IPS-11a (cell line): ENCODE results near the gene RDH5.

ENCODE experiments used
- H3K4me3 ChIP-seq: one replicate; pipeline ENCODE4 v1.5.1; 2013; ENCODE audit warnings: low read depth, low read length, control low read depth

Gene RDH5

DNA sequence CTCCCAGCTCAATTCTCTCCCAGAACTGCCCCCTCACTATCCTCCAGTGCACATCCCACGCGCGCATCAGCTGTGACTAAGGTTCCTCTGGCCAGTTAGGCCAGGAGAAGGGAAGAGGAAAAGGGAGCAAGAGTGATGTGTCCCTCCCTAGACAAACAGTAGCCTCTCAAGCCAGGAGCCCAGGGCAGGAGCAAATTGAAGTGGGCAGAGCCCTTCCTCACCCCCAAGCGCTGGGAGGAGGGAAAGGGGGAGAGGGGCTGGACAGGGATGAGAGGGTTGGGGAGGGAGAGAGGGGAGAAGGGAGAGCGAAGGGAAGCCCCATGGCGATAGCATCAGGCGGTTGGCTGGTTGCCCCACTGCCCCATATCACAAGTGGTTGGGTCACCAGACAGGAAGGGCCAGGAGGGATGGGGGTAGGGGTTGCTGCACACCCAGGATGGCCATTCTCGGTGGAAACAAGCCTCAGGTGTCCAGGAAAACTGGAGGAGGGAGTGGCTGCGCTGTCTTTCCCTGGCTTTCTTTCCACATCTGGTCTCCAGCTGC, 7.5 kb downstream of the RDH5 start:
- peak overlapping the region; percentile 90 for H3K4me3 ChIP-seq

- peak overlapping the region; percentile 90 for H3K4me3 ChIP-seq
Measured at GRCh38 chr12:55728186-55728938, 8.2 kb downstream of the RDH5 start.

GRCh38 chr12:55728939-55729818, 9.0 kb downstream of the RDH5 start, which contains the start of gene CD63:
Gene CD63 (minus strand): TSS chr12:55729009. CDS start chr12:55728341, 668 bp downstream.
- H3K4me3 ChIP-seq: peak within 1 kb of the TSS; percentile 90

- peak overlapping the region; percentile 90 for H3K4me3 ChIP-seq
Measured at GRCh38 chr12:55729819-55730818, 9.9 kb downstream of the RDH5 start.

DNA sequence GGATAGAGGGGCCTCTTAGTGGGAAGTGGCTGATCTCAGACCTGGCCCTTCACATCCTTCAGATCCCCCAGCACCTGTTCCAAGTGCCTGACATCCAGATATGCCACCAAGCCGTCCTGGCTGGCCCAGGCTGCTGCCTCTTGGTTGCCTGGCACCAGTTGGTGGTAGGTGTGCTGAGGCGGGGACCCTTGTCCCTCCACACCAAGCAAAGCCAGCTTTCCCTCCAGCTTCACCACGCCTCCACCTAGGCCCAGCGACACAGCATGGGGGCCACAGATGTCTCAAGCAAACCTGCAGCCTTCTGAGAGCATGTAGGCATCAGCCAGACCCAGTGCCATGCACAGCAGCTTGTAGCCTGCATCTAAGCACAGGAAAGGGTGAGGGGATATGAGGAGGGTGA, 12.1 kb downstream of the RDH5 start:
- H3K4me3 ChIP-seq: no peak overlapping the region

DNA sequence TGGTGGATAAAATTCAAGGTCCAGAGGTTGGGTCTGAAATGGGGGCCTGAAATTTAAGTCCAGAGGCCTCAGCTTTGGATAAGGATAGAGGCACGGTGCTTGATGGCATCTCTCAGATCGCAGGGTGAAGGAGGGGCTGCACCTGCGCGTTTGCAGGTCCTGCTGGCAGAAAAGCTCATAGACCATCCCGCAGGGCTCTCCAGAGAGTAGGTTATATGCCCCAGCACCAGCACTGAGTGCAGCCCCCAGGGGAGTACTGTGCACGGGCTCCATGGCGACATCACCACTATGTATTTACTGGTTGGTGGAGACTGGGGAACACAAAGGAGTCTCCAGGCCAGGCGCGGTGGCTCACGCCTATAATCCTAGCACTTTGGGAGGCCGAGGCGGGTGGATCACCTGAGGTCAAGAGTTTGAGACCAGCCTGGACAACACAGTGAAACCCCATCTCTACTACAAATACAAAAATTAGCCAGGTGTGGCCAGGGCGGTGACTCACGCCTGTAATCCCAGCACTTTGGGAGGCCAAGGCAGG, 12.9 kb downstream of the RDH5 start:
- no peak overlapping the region for H3K4me3 ChIP-seq

DNA sequence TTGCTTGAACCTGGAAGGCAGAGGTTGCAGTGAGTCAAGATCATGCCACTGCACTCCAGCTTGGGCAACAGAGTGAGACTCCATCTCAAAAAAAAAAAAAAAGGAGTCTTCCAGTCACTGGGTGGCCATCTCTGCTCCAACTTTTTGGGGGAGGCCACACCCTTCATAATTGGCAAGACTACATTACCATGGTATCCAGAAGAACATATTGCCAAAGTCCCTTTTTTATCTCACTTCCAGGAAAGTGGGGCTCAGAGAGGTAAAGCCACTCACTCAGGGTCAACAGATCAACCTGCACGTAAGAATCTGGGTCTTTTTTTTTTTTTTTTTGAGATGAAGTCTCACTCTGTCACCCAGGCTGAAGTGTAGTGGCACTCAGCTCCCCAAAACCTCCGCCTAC, 13.7 kb downstream of the RDH5 start:
- no peak overlapping the region for H3K4me3 ChIP-seq

DNA sequence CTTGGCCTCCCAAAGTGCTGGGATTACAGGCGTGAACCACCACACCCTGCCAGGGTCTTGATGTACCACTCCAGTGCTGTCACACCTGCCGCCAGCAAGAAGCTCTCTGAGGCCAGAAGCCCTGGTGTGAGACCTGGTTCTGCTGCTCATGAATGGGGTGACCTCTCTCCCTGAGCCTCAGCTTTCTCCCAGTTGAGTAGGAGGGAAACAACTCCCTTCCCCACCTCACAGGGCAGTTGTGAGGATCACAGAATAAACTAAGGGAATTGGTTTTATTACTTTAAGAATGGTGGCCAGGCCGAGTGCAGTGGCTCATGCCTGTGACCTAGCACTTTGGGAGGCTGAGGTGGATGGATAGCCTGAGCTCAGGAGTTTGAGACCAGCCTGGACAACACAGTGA, 14.4 kb downstream of the RDH5 start:
- H3K4me3 ChIP-seq: no peak overlapping the region

- H3K4me3 ChIP-seq: no peak overlapping the region
Measured at GRCh38 chr12:55736076-55736475, 15.9 kb downstream of the RDH5 start.

- no peak overlapping the region for H3K4me3 ChIP-seq
Measured at GRCh38 chr12:55736780-55737580, 16.8 kb downstream of the RDH5 start.

DNA sequence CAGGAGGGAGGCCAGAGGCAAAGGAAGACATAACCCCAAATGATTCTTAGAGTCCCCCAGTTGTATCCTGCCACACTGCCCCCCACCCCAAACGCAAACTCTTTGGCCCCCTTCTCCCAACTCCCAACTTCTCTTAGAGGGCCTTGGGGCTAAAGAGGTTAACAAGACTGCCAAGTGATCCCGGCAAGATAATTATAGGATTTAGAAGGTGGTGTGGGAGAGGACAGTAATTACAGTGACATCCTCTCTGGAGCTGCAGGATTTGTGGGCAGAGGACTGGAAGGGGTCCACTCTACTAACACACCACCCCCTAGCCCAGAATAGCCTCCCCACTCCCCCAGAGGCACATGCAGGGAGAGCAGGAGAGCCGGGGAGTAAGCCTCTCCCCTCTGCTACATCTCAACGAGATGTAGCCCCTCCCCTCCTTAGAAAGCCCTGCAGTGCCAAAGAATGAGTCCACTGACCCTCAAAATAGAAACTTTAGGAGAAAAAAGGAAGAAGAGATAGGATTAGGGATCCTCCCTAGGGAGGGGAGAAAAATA, 17.5 kb downstream of the RDH5 start:
- peak overlapping the region; percentile 49 for H3K4me3 ChIP-seq

DNA sequence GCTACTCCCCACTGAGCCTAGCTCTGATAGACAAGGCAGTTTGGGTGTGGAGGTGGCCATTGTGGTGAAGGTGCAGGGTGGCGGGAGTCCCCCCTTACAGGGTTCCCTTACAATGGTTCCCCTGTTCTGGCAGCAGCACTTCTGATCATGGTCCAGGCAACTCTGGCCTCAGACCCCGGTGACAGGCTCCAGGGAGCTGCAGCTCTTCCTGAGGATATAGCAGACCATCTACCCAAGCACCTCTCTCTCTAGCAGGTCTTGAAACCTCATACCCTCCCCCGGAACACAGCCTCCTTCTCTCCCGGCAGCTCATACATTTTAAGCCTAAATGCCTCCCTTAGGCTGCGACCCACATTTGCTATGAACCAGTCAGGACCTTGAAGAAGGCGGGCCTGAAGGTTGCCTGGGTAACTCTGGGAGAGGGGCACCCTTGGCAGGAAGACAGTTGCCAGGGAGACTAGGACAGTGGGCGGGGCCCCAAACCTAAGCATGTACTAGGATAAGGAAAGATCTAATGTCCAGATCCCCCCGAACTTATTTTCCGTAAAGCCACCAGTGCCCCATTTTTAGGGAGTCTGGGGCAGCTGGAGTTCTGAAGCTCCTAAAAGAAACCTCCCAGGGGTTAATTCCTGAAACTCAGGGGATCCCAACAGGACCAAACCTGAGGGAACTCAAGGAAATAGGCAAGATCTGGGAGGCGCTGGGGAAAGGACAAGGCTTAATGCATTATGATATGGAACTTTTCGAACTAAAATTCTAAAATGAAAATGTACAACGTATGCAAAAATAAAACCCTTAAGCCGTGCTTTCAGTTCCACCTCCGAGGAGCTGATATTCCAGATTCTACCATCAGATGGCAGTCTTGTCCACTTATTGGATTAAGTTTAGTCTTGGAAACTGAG, 18.2 kb downstream of the RDH5 start:
- H3K4me3 ChIP-seq: peak overlapping the region; percentile 49

DNA sequence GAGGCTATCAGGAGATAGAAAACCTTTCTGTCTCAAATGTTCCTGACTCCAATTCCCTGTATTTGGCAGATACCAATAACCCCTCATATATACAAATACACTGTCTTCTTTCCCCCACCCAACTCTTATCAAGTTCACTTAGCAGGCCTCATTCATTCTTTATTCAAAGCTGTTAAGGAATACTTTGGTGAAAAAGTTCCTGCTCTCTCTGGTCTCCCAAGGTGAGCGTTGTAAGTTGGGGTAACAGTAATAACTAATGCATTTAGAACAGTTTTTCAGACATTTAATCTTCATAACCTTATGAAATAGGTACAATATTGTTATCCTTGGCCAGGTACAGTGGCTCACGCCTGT, 18.8 kb downstream of the RDH5 start:
- H3K4me3 ChIP-seq: no peak overlapping the region

- peak overlapping the region; percentile 18 for H3K4me3 ChIP-seq
Measured at GRCh38 chr12:55741931-55742680, 21.9 kb downstream of the RDH5 start.

- H3K4me3 ChIP-seq: peak within 1 kb of the TSS; percentile 94
Measured at GRCh38 chr12:55742719-55743405, 22.7 kb downstream of the RDH5 start, which contains the start of gene GDF11. Gene GDF11 (plus strand): TSS chr12:55743122. CDS start chr12:55743317, 195 bp downstream.

DNA sequence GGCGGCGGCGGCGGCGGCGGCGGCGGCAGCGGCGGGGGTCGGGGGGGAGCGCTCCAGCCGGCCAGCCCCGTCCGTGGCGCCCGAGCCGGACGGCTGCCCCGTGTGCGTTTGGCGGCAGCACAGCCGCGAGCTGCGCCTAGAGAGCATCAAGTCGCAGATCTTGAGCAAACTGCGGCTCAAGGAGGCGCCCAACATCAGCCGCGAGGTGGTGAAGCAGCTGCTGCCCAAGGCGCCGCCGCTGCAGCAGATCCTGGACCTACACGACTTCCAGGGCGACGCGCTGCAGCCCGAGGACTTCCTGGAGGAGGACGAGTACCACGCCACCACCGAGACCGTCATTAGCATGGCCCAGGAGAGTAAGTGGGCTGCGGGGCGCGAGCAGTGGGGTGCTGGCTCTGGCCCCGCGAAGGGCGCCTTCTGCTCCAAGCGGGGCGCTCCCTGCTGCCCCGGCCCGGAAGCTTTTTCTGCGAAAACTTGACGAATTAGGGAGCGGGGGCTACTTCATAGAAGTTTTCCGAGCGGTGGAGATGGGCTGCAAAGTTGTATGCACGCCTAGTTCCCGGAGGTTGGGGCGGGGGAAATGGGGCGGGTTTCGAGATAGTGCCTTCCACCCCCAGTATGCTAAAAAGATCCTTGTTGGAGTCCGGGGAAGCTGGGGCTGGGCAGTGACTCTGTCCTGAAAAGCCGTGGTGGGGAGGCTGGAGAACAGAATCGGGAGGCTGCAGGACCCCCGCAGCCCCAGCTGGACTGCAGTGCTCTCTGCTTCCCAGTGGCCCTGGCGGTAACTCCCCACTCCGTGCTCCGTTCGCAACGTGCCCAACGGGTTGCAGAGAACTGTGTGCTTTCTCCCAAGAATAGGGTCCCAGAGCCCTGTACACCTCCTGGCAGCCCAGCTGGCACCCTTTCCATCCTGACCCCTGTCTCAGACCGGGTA, 23.5 kb downstream of the RDH5 start:
- peak overlapping the region; percentile 94 for H3K4me3 ChIP-seq
